NCI-H2196 treated with DMSO at 0.1 percent for 48 hours (cell line): ENCODE results near the gene TMBIM4.

Experiments used
- DNase-seq: peaks from one replicate; lab custom pipeline; 2025; ENCODE audit not compliant: unreplicated experiment; lab: John Stamatoyannopoulos, UW

Gene TMBIM4

GRCh38 chr12:66103016-66103913 is 66.5 kb downstream of the TMBIM4 start:
- no peak for DNase-seq

GRCh38 chr12:66092559-66093269 is 77.1 kb downstream of the TMBIM4 start:
- DNase-seq: no peak

GRCh38 chr12:66090157-66090556 is 79.6 kb downstream of the TMBIM4 start:
- no peak for DNase-seq

- DNase-seq: no peak
These were observed 82.3 kb downstream of the TMBIM4 start for GRCh38 chr12:66087365-66087943.

GRCh38 chr12:66085998-66086397 is 83.8 kb downstream of the TMBIM4 start:
- no peak for DNase-seq
